SK-N-SH (cell line): ENCODE data around the gene TNS4. TPM values are rescaled to one million over a fixed set of nuclear protein-coding genes. Genes with fewer than 3 reads are reported as not detected.

Source experiments
- CTCF ChIA-PET: fragments of 300-600, 350-600 bp; formaldehyde crosslinking; extraction: SDS; loops from one replicate; lab custom pipeline; 2021; lab: Yijun Ruan, JAX
- POLR2A ChIA-PET: fragments of 350-600 bp; sonication (Branson Sonifier 250); formaldehyde crosslinking; extraction: SDS; loops from one replicate; lab custom pipeline; 2020; ENCODE audit warnings: antibody characterized with exemption, inconsistent platforms; lab: Yijun Ruan, JAX
- DNase-seq: peaks from one replicate; pipeline ENCODE4 v3.0.0; 2012
- H2AFZ ChIP-seq: fragments of 200-600 bp; sonication (generic); 2 replicates; pipeline ENCODE4 v1.8.1; 2016; ENCODE audit warnings: antibody characterized with exemption, mild to moderate bottlenecking, low read depth
- H3F3A ChIP-seq: fragments of 200-600 bp; sonication (generic); replicated peaks from 2 replicates; pipeline ENCODE3; 2016; ENCODE audit warnings: antibody characterized with exemption, mild to moderate bottlenecking; ENCODE audit not compliant: insufficient read depth
- H3K27ac ChIP-seq, 2 experiments: fragments of 200-500 bp in 1 of 2; fragments of 200-600 bp in 1 of 2; sonication (Bioruptor generic) in 1 of 2; sonication (generic), shearing (Covaris generic) in 1 of 2; 2 replicates each; pipeline versions ENCODE4 v1.5.1 to v1.6.1; 2014 to 2016; ENCODE audit warnings: low read depth in 2 of 2, inconsistent platforms in 1 of 2, low read length in 1 of 2, mild to moderate bottlenecking in 1 of 2, mixed read lengths in 1 of 2
- H3K27me3 ChIP-seq: fragments of 200-600 bp; sonication (generic), shearing (Covaris generic); 2 replicates; pipeline ENCODE4 v1.6.1; 2016; ENCODE audit warnings: mixed run types; ENCODE audit not compliant: insufficient read depth
- H3K36me3 ChIP-seq, 2 experiments: fragments of 200-500 bp in 1 of 2; fragments of 200-600 bp in 1 of 2; sonication (Bioruptor generic) in 1 of 2; sonication (generic) in 1 of 2; replicated peaks in 1 of 2; 2 replicates each; pipeline versions ENCODE3 to v1.5.1; 2014 to 2016; ENCODE audit warnings: low read length in 1 of 2, mild to moderate bottlenecking in 1 of 2; ENCODE audit not compliant: insufficient read depth in 2 of 2, control insufficient read depth in 1 of 2
- H3K4me1 ChIP-seq, 2 experiments: fragments of 200-500 bp in 1 of 2; fragments of 200-600 bp in 1 of 2; sonication (Bioruptor generic) in 1 of 2; sonication (generic), shearing (Covaris generic) in 1 of 2; 2 replicates each; pipeline versions ENCODE4 v1.5.1 to v1.6.1; 2014 to 2016; ENCODE audit warnings: low read depth in 1 of 2, low read length in 1 of 2, mixed run types in 1 of 2; ENCODE audit not compliant: insufficient read depth in 2 of 2, control insufficient read depth in 1 of 2
- H3K4me2 ChIP-seq: fragments of 200-600 bp; sonication (generic), shearing (Covaris generic); 2 replicates; pipeline ENCODE4 v1.6.1; 2017; ENCODE audit warnings: mixed run types
- H3K4me3 ChIP-seq, 2 experiments: fragments of 200-500 bp in 1 of 2; fragments of 200-600 bp in 1 of 2; sonication (Bioruptor generic) in 1 of 2; sonication (generic), shearing (Covaris generic) in 1 of 2; 2 replicates each; pipeline versions ENCODE4 v1.5.1 to v1.8.1; 2014 to 2016; ENCODE audit warnings: low read depth in 2 of 2, inconsistent platforms in 1 of 2, low read length in 1 of 2, mild to moderate bottlenecking in 1 of 2, mixed read lengths in 1 of 2, moderate library complexity in 1 of 2
- H3K79me2 ChIP-seq: fragments of 200-600 bp; sonication (generic); 2 replicates; pipeline ENCODE4 v1.8.1; 2017; ENCODE audit warnings: mild to moderate bottlenecking; ENCODE audit not compliant: insufficient read depth
- H3K9ac ChIP-seq: fragments of 200-600 bp; sonication (generic); 2 replicates; pipeline ENCODE4 v1.6.1; 2017; ENCODE audit warnings: mixed run types
- H3K9me2 ChIP-seq: fragments of 200-600 bp; sonication (generic); 2 replicates; pipeline ENCODE4 v1.6.1; 2017; ENCODE audit warnings: mixed run types
- H3K9me3 ChIP-seq: fragments of 200-600 bp; sonication (generic); 2 replicates; pipeline ENCODE4 v1.6.1; 2017; ENCODE audit warnings: mixed run types, mild to moderate bottlenecking, moderate library complexity
- H4K20me1 ChIP-seq: fragments of 200-600 bp; sonication (generic); 2 replicates; pipeline ENCODE4 v1.6.1; 2017; ENCODE audit warnings: mild to moderate bottlenecking, mixed run types; ENCODE audit not compliant: insufficient read depth
- CHD2 ChIP-seq: fragments of 150-350 bp; IDR thresholded peaks from 2 replicates; pipeline ENCODE4 v1.6.1; 2018; ENCODE audit warnings: low read length; ENCODE audit not compliant: partially characterized antibody
- EZH2phosphoT487 ChIP-seq: fragments of 200-600 bp; sonication (generic); IDR thresholded peaks from 2 replicates; pipeline ENCODE4 v1.6.1; 2017; ENCODE audit warnings: low read depth, mixed run types, mild to moderate bottlenecking, antibody characterized with exemption, moderate library complexity, borderline replicate concordance
- GABPA ChIP-seq: IDR thresholded peaks from 2 replicates; pipeline ENCODE4 v1.4.0; 2012; ENCODE audit warnings: low read depth, mild to moderate bottlenecking
- GATA2 ChIP-seq: sonication (generic); formaldehyde crosslinking; IDR thresholded peaks from 2 replicates; pipeline ENCODE4 v1.5.0; 2020; ENCODE audit warnings: mild to moderate bottlenecking, missing genetic modification reagents
- MEF2A ChIP-seq: IDR thresholded peaks from 2 replicates; pipeline ENCODE4 v1.4.0; 2012; ENCODE audit warnings: low read depth, borderline replicate concordance
- MXI1 ChIP-seq: IDR thresholded peaks from 2 replicates; pipeline ENCODE4 v1.6.1; 2012; ENCODE audit warnings: mild to moderate bottlenecking, low read depth, low read length, improper control_type of control experiment
- NRF1 ChIP-seq: IDR thresholded peaks from 2 replicates; pipeline ENCODE4 v1.6.1; 2012; ENCODE audit warnings: low read depth, mild to moderate bottlenecking, low read length
- RXRA ChIP-seq: IDR thresholded peaks from 2 replicates; pipeline ENCODE4 v1.4.0; 2012; ENCODE audit warnings: low read depth, mild to moderate bottlenecking, borderline replicate concordance
- SMC3 ChIP-seq: IDR thresholded peaks from 2 replicates; pipeline ENCODE4 v1.6.1; 2012; ENCODE audit warnings: low read depth, low read length, improper control_type of control experiment
- TEAD4 ChIP-seq: IDR thresholded peaks from 2 replicates; pipeline ENCODE4 v1.4.0; 2012; ENCODE audit warnings: mild to moderate bottlenecking, borderline replicate concordance; ENCODE audit not compliant: insufficient read depth
- WGBS: methylation state at CpG from one replicate; pipeline ENCODE4 v1.1.6; 2017; ENCODE audit warnings: low lambda C conversion rate; 5-methylcytosine and 5-hydroxymethylcytosine counted together
- polyA plus RNA-seq, 3 experiments: library from polyadenylated mRNA; depleted of rRNA; stranded (reverse); fragments of >200 nt; gene quantifications; 2 replicates each; pipeline ENCODE4 v1.2.3, GENCODE V29; 2012
- TF ChIP-seq, protein P1 (sequence below): IDR thresholded peaks from 2 replicates; pipeline ENCODE4 v1.4.0; 2012; ENCODE audit warnings: low read depth, borderline replicate concordance
- TF ChIP-seq, protein P2 (sequence below): IDR thresholded peaks from 2 replicates; pipeline ENCODE4 v1.4.0; 2012; ENCODE audit warnings: low read depth, borderline replicate concordance
- TF ChIP-seq, protein P3 (sequence below): fragments of 200-600 bp; sonication (generic); IDR thresholded peaks from 2 replicates; pipeline ENCODE4 v1.6.1; 2017; ENCODE audit warnings: antibody characterized with exemption, mild to moderate bottlenecking, moderate library complexity
- TF ChIP-seq, protein P4 (sequence below): fragments of 150-350 bp; IDR thresholded peaks from 2 replicates; pipeline ENCODE4 v1.6.1; 2016; ENCODE audit warnings: mild to moderate bottlenecking, low read depth, low read length
- TF ChIP-seq, protein P5 (sequence below): fragments of 150-350 bp; IDR thresholded peaks from 2 replicates; pipeline ENCODE4 v1.6.1; 2017; ENCODE audit warnings: antibody characterized with exemption, low read length, low read depth, borderline replicate concordance
- TF ChIP-seq, protein P6 (sequence below): IDR thresholded peaks from 2 replicates; pipeline ENCODE4 v1.4.0; 2012; ENCODE audit warnings: low read depth

TNS4 gene
- polyA plus RNA-seq, 1 of the 3 experiments (the other 2 are of a cell fraction), result not detected

DNA sequence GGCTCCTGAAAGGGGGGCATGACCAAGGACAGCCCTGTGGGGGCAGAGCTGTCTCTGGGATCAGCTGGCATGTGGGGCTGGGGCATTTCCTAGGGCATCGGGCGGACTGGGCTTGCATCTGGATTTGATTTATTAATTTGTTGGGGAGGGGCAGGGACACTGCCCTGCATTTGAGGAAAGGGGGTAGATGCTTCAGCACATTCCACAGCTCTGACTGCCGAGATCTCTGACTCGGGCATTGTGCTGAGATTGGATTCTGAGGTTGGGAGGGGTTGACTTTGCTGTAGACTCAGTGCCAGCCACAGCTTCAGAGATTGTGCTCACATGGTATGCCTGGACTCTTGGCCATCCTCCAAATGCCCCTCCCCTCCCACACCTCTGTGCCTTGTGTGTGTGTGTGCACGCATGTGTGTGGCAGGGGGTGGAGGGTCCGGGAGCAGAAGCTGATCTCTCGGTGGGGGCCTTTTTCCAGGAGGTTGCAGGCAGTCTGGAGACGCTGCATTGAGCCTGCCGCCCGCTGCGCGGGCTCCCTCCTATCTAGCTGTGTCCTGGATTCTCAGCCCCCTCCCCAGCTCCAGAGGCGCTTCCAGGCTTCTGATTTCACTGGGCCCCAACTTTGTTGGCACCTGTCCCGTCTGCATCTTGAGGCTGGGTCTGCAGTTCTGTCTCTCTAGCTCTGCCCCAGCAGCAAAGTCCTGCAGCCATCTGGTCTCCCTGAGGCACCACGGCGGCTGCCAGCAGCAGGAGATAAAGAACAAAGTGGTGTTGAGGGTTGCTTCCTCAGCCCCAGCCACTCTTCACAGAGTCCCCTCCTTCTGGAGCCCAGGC lies 43.2 kb downstream of the TNS4 start (continued):
- TF ChIP-seq, protein P1, sequence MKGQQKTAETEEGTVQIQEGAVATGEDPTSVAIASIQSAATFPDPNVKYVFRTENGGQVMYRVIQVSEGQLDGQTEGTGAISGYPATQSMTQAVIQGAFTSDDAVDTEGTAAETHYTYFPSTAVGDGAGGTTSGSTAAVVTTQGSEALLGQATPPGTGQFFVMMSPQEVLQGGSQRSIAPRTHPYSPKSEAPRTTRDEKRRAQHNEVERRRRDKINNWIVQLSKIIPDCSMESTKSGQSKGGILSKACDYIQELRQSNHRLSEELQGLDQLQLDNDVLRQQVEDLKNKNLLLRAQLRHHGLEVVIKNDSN, result 0 out of 2 replicates have a peak, but pooled peaks have one; percentile 25
- TF ChIP-seq, protein P2, sequence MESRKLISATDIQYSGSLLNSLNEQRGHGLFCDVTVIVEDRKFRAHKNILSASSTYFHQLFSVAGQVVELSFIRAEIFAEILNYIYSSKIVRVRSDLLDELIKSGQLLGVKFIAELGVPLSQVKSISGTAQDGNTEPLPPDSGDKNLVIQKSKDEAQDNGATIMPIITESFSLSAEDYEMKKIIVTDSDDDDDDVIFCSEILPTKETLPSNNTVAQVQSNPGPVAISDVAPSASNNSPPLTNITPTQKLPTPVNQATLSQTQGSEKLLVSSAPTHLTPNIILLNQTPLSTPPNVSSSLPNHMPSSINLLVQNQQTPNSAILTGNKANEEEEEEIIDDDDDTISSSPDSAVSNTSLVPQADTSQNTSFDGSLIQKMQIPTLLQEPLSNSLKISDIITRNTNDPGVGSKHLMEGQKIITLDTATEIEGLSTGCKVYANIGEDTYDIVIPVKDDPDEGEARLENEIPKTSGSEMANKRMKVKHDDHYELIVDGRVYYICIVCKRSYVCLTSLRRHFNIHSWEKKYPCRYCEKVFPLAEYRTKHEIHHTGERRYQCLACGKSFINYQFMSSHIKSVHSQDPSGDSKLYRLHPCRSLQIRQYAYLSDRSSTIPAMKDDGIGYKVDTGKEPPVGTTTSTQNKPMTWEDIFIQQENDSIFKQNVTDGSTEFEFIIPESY, result peak; percentile 53; the same call in 1 of the 2 replicates
- TF ChIP-seq MEF2A, result no peak
- peak; percentile 70 for TF ChIP-seq MXI1
- TF ChIP-seq, protein P3, sequence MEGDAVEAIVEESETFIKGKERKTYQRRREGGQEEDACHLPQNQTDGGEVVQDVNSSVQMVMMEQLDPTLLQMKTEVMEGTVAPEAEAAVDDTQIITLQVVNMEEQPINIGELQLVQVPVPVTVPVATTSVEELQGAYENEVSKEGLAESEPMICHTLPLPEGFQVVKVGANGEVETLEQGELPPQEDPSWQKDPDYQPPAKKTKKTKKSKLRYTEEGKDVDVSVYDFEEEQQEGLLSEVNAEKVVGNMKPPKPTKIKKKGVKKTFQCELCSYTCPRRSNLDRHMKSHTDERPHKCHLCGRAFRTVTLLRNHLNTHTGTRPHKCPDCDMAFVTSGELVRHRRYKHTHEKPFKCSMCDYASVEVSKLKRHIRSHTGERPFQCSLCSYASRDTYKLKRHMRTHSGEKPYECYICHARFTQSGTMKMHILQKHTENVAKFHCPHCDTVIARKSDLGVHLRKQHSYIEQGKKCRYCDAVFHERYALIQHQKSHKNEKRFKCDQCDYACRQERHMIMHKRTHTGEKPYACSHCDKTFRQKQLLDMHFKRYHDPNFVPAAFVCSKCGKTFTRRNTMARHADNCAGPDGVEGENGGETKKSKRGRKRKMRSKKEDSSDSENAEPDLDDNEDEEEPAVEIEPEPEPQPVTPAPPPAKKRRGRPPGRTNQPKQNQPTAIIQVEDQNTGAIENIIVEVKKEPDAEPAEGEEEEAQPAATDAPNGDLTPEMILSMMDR, result no peak
- TF ChIP-seq GATA2 (CRISPR knock-in tag), result peak; percentile 86
- TF ChIP-seq, all 33 proteins: peak for 22

DNA sequence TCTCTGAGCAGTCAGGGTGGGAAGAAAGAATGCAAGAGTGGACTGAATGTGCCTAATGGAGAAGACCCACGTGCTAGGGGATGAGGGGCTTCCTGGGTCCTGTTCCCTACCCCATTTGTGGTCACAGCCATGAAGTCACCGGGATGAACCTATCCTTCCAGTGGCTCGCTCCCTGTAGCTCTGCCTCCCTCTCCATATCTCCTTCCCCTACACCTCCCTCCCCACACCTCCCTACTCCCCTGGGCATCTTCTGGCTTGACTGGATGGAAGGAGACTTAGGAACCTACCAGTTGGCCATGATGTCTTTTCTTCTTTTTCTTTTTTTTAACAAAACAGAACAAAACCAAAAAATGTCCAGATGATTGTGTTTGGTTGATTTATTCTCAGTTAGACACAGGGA lies 44.1 kb downstream of the TNS4 start:
- ChIA-PET POLR2A (interaction anchor here (0.5 kb wide), 1 partner anchor 62 kb away, joined by 4 read pairs; no protein-coding TSS in a partner anchor), CTCF (interaction anchor here (1.2 to 16.9 kb wide), 7 partner anchors 13 to 102 kb away, joined by 3 to 265 read pairs (median 6); partner anchors contain the start of genes IGFBP4 and TOP2A)
- H3K79me2 ChIP-seq, result no peaks in the 10 kb centered on the region
- no peaks in the 10 kb centered on the region for H3K9me3 ChIP-seq
- H3K36me3 ChIP-seq, result peaks cover 11 to 30% of the 10 kb centered on the region in 2 experiments
- no peak overlapping the region for H3K4me3 ChIP-seq
- no peaks in the 10 kb centered on the region for H4K20me1 ChIP-seq
- H3K9ac ChIP-seq, result peak overlapping the region; percentile 11; the same call in 1 of the 2 replicates
- TF ChIP-seq, protein P4, sequence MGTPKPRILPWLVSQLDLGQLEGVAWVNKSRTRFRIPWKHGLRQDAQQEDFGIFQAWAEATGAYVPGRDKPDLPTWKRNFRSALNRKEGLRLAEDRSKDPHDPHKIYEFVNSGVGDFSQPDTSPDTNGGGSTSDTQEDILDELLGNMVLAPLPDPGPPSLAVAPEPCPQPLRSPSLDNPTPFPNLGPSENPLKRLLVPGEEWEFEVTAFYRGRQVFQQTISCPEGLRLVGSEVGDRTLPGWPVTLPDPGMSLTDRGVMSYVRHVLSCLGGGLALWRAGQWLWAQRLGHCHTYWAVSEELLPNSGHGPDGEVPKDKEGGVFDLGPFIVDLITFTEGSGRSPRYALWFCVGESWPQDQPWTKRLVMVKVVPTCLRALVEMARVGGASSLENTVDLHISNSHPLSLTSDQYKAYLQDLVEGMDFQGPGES, result no peak
- TF ChIP-seq NRF1 (no peak), RXRA (no peak), TEAD4 (no peak), SMC3 (no peak), GABPA (no peak), EZH2phosphoT487 (no peak), CHD2 (no peak)
- TF ChIP-seq, protein P5, sequence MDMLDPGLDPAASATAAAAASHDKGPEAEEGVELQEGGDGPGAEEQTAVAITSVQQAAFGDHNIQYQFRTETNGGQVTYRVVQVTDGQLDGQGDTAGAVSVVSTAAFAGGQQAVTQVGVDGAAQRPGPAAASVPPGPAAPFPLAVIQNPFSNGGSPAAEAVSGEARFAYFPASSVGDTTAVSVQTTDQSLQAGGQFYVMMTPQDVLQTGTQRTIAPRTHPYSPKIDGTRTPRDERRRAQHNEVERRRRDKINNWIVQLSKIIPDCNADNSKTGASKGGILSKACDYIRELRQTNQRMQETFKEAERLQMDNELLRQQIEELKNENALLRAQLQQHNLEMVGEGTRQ, result no peak
- TF ChIP-seq, protein P6, sequence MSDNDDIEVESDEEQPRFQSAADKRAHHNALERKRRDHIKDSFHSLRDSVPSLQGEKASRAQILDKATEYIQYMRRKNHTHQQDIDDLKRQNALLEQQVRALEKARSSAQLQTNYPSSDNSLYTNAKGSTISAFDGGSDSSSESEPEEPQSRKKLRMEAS, result no peak
- TF ChIP-seq, protein P2, result no peak
- TF ChIP-seq, all 33 proteins: peak for 0
- DNase-seq, result no peak
- no peak overlapping the region for H2AFZ ChIP-seq
- H3K4me2 ChIP-seq, result peak overlapping the region; percentile 74
- 88% methylated on average over 3 of the region's 3 CpGs for WGBS
- H3K9me2 ChIP-seq, result no peaks in the 10 kb centered on the region
- no peaks in the 10 kb centered on the region for H3K27me3 ChIP-seq
- peaks cover 41 to 84% of the 10 kb centered on the region in 2 experiments for H3K4me1 ChIP-seq
- H3F3A ChIP-seq, result peaks cover 11% of the 10 kb centered on the region
- H3K27ac ChIP-seq, result peak overlapping the region; percentile 68 to 92
